Gastrocnemius medialis (tissue), 4 donors: ENCODE data around the gene PIGQ.

ENCODE experiments used
- POLR2A ChIP-seq, 2 donors: fragments of 450-650 bp; IDR thresholded peaks; one replicate each; pipeline ENCODE4 v1.6.1; 2017; ENCODE audit warnings: antibody characterized with exemption in 2 of 2, mild to moderate bottlenecking in 2 of 2, moderate library complexity in 2 of 2
- TF ChIP-seq, protein P1 (sequence below), 5 experiments: fragments of 450-650 bp in 3 of 5; fragments of 200-600 bp in 2 of 5; sonication (generic) in 2 of 5; IDR thresholded peaks in 4 of 5; conservative IDR thresholded peaks in 1 of 5; 1 replicate in 4 of 5; 2 replicates in 1 of 5; pipeline ENCODE4 v1.5.1; 2016 to 2019; ENCODE audit warnings: antibody characterized with exemption in 5 of 5, mild to moderate bottlenecking in 3 of 5, moderate library complexity in 3 of 5

DNA sequence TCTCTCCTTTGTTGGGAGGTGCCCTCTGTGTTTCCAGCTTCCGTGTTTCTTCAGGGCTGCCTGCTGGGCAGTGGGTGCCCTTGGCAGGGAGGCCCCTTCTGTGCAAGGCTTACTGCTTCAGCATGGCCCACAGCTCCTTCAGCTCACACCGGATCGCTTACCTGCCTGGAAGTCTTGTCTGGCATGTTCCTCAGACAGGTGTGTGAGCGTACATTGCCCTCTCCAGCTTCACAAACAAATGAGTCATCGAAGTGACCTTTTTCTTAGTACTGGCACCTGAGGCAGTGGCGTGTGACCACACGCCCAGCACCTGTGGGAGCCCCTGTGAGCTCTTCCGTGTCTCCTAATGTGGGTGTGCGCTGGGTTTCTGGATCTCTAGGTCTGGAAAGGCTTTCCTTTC lies 23.6 kb downstream of the PIGQ start:
- TF ChIP-seq, protein P1, sequence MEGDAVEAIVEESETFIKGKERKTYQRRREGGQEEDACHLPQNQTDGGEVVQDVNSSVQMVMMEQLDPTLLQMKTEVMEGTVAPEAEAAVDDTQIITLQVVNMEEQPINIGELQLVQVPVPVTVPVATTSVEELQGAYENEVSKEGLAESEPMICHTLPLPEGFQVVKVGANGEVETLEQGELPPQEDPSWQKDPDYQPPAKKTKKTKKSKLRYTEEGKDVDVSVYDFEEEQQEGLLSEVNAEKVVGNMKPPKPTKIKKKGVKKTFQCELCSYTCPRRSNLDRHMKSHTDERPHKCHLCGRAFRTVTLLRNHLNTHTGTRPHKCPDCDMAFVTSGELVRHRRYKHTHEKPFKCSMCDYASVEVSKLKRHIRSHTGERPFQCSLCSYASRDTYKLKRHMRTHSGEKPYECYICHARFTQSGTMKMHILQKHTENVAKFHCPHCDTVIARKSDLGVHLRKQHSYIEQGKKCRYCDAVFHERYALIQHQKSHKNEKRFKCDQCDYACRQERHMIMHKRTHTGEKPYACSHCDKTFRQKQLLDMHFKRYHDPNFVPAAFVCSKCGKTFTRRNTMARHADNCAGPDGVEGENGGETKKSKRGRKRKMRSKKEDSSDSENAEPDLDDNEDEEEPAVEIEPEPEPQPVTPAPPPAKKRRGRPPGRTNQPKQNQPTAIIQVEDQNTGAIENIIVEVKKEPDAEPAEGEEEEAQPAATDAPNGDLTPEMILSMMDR (IDR thresholded peaks at IDR 0.05 in 4 of 5, conservative IDR thresholded peaks at IDR 0.05 in 1 of 5), result no peak
- TF ChIP-seq POLR2A (IDR thresholded peaks at IDR 0.05), result no peak
